Measurements from ENCODE around the gene ARHGAP20.

- TF ChIP-seq ARNTL (CRISPR knock-in tag; IDR thresholded peaks at IDR 0.05; ENCODE audit: borderline replicate concordance, low read depth): no peak
- no peak for TF ChIP-seq GLIS3 (CRISPR knock-in tag; IDR thresholded peaks at IDR 0.05)
- no peak for TF ChIP-seq OSR1 (CRISPR knock-in tag; IDR thresholded peaks at IDR 0.05)
- TF ChIP-seq, protein P1, sequence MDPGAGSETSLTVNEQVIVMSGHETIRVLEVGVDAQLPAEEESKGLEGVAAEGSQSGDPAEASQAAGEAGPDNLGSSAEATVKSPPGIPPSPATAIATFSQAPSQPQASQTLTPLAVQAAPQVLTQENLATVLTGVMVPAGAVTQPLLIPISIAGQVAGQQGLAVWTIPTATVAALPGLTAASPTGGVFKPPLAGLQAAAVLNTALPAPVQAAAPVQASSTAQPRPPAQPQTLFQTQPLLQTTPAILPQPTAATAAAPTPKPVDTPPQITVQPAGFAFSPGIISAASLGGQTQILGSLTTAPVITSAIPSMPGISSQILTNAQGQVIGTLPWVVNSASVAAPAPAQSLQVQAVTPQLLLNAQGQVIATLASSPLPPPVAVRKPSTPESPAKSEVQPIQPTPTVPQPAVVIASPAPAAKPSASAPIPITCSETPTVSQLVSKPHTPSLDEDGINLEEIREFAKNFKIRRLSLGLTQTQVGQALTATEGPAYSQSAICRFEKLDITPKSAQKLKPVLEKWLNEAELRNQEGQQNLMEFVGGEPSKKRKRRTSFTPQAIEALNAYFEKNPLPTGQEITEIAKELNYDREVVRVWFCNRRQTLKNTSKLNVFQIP (CRISPR knock-in tag; IDR thresholded peaks at IDR 0.05; ENCODE audit: borderline replicate concordance, low read depth): no peak
- TF ChIP-seq BACH2 (CRISPR knock-in tag; IDR thresholded peaks at IDR 0.05; ENCODE audit: borderline replicate concordance): no peak
- no peak for TF ChIP-seq ZNF70 (CRISPR knock-in tag; IDR thresholded peaks at IDR 0.05)
- no peak for TF ChIP-seq ZFP3 (CRISPR knock-in tag; IDR thresholded peaks at IDR 0.05)
- no peak for TF ChIP-seq TCF4 (CRISPR knock-in tag; IDR thresholded peaks at IDR 0.05; ENCODE audit: borderline replicate concordance)
- no peak for TF ChIP-seq TOX (CRISPR knock-in tag; IDR thresholded peaks at IDR 0.05; ENCODE audit: borderline replicate concordance)
Observed at GRCh38 chr11:110600322-110600721, 111.9 kb downstream of the ARHGAP20 start.

Measured in SK-N-SH treated with all-trans-retinoic acid at 6 μM for 48 hours (cell line).